Mucosa of descending colon (tissue), 3 donors: ENCODE data around the gene NFS1. TPM values are rescaled to one million over a fixed set of nuclear protein-coding genes. Genes with fewer than 3 reads are reported as not detected.
"Not testable (repeated sequence)": the region's sequence is repeated elsewhere in the genome, so short reads cannot be mapped to it uniquely, and the experiment has no call there.

Experiments used
- ATAC-seq: fragments of 200-7000 bp; cut with Tn5 transposase; one replicate; pipeline ENCODE4 v1.9.1; 2020; ENCODE audit warnings: mild to moderate bottlenecking, moderate library complexity
- DNase-seq, 3 donors: peaks; one replicate each; pipeline ENCODE4 v3.0.0-alpha.2; 2020
- H3K36me3 ChIP-seq: fragments of 200-600 bp; one replicate; pipeline ENCODE4 v1.8.0; 2021; ENCODE audit warnings: low read depth, mild to moderate bottlenecking
- H3K4me1 ChIP-seq: fragments of 200-600 bp; one replicate; pipeline ENCODE4 v1.8.0; 2021; ENCODE audit warnings: low read depth, mild to moderate bottlenecking
- H3K4me3 ChIP-seq: fragments of 200-600 bp; one replicate; pipeline ENCODE4 v1.8.0; 2021; ENCODE audit warnings: mild to moderate bottlenecking
- H3K9me3 ChIP-seq: fragments of 200-600 bp; one replicate; pipeline ENCODE4 v1.8.0; 2021; ENCODE audit warnings: mild to moderate bottlenecking
- CTCF ChIP-seq: fragments of 200-600 bp; IDR thresholded peaks from one replicate; pipeline ENCODE4 v1.8.0; 2022; ENCODE audit warnings: antibody characterized with exemption, mild to moderate bottlenecking
- intact Hi-C, 2 donors: fragments of 100-400 bp; cut with DNase I in 1 of 2; cut with micrococcal nuclease in 1 of 2; formaldehyde crosslinking; loops; one replicate each; pipeline versions ENCODE4 v1.11.0 to v1.11.1; 2022; cut with DNase I, micrococcal nuclease
- total RNA-seq, 3 donors: library from RNA; stranded (reverse); fragmentation: NEBNext Ultra II Directional in 2 of 3; extraction: Animal tissue kit (Norgen Biotek cat#: 25700) in 2 of 3; gene quantifications; one replicate each; pipeline versions ENCODE4 v1.2.1 to v1.2.4, GENCODE V29; 2021 to 2023
- donor health status: DM: no; HTN: no; CAD: no; lungs with moderate emphysema.
- donor health status: DM: no; HTN: no; CAD: no.
- donor health status: DM: no; HTN: yes; CAD: no.

NFS1 gene
- total RNA-seq, 3 donors from 2014 or later = 31.2 to 42.8 (median 32.1) TPM

GRCh38 chr20:35719717-35720116 is 20.6 kb upstream of the NFS1 start:
- DNase-seq = no peak
- Histone ChIP-seq H3K9me3 (no peaks in the 10 kb centered on the region), H3K4me3 (no peak overlapping the region), H3K4me1 (no peaks in the 10 kb centered on the region), H3K36me3 (peaks cover 59% of the 10 kb centered on the region)
- ATAC-seq = no peak
- no peak for TF ChIP-seq CTCF
- intact Hi-C loops = no loop called here

- intact Hi-C loops = no loop called here
- no peak overlapping the region for H3K4me3 ChIP-seq
- DNase-seq = no peak
- H3K4me1 ChIP-seq = no peaks in the 10 kb centered on the region
- ATAC-seq = no peak
- peaks cover 59% of the 10 kb centered on the region for H3K36me3 ChIP-seq
- no peaks in the 10 kb centered on the region for H3K9me3 ChIP-seq
- no peak for TF ChIP-seq CTCF
These were observed 20.0 kb upstream of the NFS1 start for GRCh38 chr20:35718972-35719635.

- H3K4me1 ChIP-seq, DNase-seq, ATAC-seq, intact Hi-C loops, H3K9me3 ChIP-seq, H3K4me3 ChIP-seq: not testable (repeated sequence)
- peaks cover 59% of the 10 kb centered on the region for H3K36me3 ChIP-seq
These were observed 19.2 kb upstream of the NFS1 start for GRCh38 chr20:35718321-35718720.

GRCh38 chr20:35716330-35716729 is 17.2 kb upstream of the NFS1 start:
- DNase-seq (no peak), ATAC-seq (no peak)
- H3K4me3 ChIP-seq = no peak overlapping the region
- intact Hi-C loops = no loop called here
- H3K4me1 ChIP-seq = no peaks in the 10 kb centered on the region
- no peak for TF ChIP-seq CTCF
- no peaks in the 10 kb centered on the region for H3K9me3 ChIP-seq
- peaks cover 63% of the 10 kb centered on the region for H3K36me3 ChIP-seq

GRCh38 chr20:35715652-35716051 is 16.5 kb upstream of the NFS1 start:
- H3K4me1 ChIP-seq = no peaks in the 10 kb centered on the region
- intact Hi-C loops = no loop called here
- no peak for DNase-seq

GRCh38 chr20:35714127-35714526 is 15.0 kb upstream of the NFS1 start:
- no peaks in the 10 kb centered on the region for H3K4me1 ChIP-seq
- H3K36me3 ChIP-seq = peaks cover 46% of the 10 kb centered on the region
- H3K4me3 ChIP-seq = no peak overlapping the region
- DNase-seq (no peak), ATAC-seq (no peak)
- intact Hi-C loops = no loop called here
- H3K9me3 ChIP-seq = no peaks in the 10 kb centered on the region
- no peak for TF ChIP-seq CTCF

More at GRCh38 chr20:35715652-35716051, 16.5 kb upstream of the NFS1 start:
- Histone ChIP-seq H3K9me3 (no peaks in the 10 kb centered on the region), H3K4me3 (no peak overlapping the region), H3K36me3 (peaks cover 60% of the 10 kb centered on the region)
- no peak for ATAC-seq
- no peak for TF ChIP-seq CTCF

GRCh38 chr20:35713120-35713519 is 14.0 kb upstream of the NFS1 start:
- H3K4me3 ChIP-seq, H3K4me1 ChIP-seq, ATAC-seq, intact Hi-C loops, DNase-seq, H3K9me3 ChIP-seq: not testable (repeated sequence)
- H3K36me3 ChIP-seq = peaks cover 45% of the 10 kb centered on the region
